Measurements from ENCODE around the gene UBE2G2.

DNA sequence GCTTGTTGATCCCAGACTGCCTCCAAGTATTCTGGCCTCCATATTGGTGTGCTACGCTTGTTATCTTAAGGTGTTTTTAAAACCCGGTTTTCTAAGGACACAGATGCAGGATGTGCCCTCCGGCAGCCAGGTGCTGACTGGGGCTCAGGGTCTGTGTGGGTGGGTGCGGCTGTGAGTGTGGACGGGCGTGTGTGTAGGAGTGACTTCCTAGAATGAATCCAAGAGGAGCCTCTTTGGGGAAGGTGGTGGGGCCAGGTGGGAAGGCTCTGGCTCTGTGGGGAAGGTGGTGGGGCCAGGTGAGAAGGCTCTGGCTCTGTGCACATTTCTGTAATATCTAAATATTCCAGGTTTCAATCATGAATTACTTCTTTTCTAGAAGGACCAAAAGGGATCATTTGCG lies 77.4 kb downstream of the UBE2G2 start:
- TF ChIP-seq, protein P1, sequence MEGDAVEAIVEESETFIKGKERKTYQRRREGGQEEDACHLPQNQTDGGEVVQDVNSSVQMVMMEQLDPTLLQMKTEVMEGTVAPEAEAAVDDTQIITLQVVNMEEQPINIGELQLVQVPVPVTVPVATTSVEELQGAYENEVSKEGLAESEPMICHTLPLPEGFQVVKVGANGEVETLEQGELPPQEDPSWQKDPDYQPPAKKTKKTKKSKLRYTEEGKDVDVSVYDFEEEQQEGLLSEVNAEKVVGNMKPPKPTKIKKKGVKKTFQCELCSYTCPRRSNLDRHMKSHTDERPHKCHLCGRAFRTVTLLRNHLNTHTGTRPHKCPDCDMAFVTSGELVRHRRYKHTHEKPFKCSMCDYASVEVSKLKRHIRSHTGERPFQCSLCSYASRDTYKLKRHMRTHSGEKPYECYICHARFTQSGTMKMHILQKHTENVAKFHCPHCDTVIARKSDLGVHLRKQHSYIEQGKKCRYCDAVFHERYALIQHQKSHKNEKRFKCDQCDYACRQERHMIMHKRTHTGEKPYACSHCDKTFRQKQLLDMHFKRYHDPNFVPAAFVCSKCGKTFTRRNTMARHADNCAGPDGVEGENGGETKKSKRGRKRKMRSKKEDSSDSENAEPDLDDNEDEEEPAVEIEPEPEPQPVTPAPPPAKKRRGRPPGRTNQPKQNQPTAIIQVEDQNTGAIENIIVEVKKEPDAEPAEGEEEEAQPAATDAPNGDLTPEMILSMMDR (IDR thresholded peaks at IDR 0.05; ENCODE audit: low read depth, low read length), result no peak
- TF ChIP-seq POLR2A (IDR thresholded peaks at IDR 0.05; ENCODE audit: extremely low read depth, insufficient read length), result no peak

Data from NB4 (cell line).